Measurements from ENCODE around the gene MND1. TPM values are rescaled to one million over a fixed set of nuclear protein-coding genes. Genes with fewer than 3 reads are reported as not detected.
"Not testable (repeated sequence)": the region's sequence is repeated elsewhere in the genome, so short reads cannot be mapped to it uniquely, and the experiment has no call there.

Gene MND1
- total and polyA plus RNA-seq, 7 donors = 0.12 to 1.4 (median 0.40) TPM; not detected in 3

DNA sequence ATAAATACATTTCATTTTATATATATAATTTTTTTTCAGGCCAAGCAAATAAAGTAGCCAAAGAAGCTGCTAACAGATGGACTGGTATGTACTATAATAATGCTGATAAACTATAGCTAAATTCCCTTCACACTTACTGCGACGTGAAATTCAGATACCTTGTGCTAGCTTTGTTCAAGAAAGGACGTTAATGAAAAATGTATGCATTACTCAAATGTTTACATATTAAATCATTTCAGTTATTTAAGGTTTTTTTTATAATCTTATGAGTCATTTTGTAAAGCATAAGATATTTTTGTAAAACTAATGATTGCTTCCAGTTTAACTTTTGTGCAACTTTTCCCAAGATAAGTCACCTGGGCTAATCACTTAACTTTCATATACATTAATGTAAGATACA, 64.4 kb downstream of the MND1 start:
- intact Hi-C loops (cut with DNase I) = no loop called here
- WGBS, 3 donors = 91 to 95% (median 94%) methylated on average over 3 of the region's 3 CpGs
- no peaks in the 10 kb centered on the region for H3K27me3 ChIP-seq (ENCODE audit: insufficient read depth in 3 of 3, low read length in 2 of 3)
- no peak overlapping the region for H3K4me3 ChIP-seq
- H3K9me3 ChIP-seq = no peaks in the 10 kb centered on the region
- no peak for DNase-seq
- no peak overlapping the region for H3K27ac ChIP-seq
- no peak for TF ChIP-seq CTCF (IDR thresholded peaks at IDR 0.05)
- no peak for ATAC-seq
- H3K36me3 ChIP-seq (ENCODE audit: insufficient read depth in 1 of 2, low read depth in 1 of 2) = no peaks in the 10 kb centered on the region
- H3K4me1 ChIP-seq = peaks cover 8% of the 10 kb centered on the region

- H3K27ac ChIP-seq = no peak overlapping the region
- intact Hi-C loops (cut with DNase I) = no loop called here
Observed at GRCh38 chr4:153409412-153409811, 64.9 kb downstream of the MND1 start.

DNA sequence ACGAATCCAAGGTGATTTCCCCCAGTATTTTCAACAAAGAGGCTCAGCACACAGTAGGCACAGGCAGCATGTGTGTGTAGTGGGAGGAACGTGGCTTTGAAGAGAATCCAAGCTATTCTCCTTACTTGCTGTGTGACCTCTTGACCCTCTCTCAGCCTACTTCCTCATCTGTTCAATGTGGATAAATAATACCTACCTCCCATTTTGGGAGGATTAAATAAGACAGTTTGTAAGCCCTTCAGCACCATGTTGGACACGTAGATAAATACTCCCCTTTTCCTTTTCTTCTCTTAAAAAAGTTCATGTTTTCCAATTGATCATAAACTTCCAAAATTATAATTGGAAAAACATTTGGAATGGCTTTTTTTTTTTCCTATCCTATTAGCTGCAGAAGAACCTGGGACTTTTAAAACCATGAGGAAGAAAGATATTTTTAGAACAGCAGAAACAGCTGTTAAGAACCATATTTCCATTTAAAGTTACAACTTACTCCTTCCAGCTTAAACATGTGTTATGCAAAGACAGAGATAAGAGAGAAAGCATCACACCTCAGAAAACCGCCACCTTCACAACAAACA, 65.5 kb downstream of the MND1 start:
- H3K4me3 ChIP-seq = no peak overlapping the region
- H3K27ac ChIP-seq = no peak overlapping the region
- DNase-seq (no peak), ATAC-seq (no peak)
- H3K4me1 ChIP-seq = peaks cover 8% of the 10 kb centered on the region
- no peak for TF ChIP-seq CTCF (IDR thresholded peaks at IDR 0.05)
- no peaks in the 10 kb centered on the region for H3K9me3 ChIP-seq
- no peaks in the 10 kb centered on the region for H3K36me3 ChIP-seq (ENCODE audit: insufficient read depth in 1 of 2, low read depth in 1 of 2)
- intact Hi-C loops (cut with DNase I) = no loop called here
- H3K27me3 ChIP-seq (ENCODE audit: insufficient read depth in 3 of 3, low read length in 2 of 3) = no peaks in the 10 kb centered on the region
- WGBS, 3 donors = 49 to 66% (median 52%) methylated on average over 4 of the region's 4 CpGs

More at GRCh38 chr4:153409412-153409811, 64.9 kb downstream of the MND1 start:
- peaks cover 8% of the 10 kb centered on the region for H3K4me1 ChIP-seq
- DNase-seq (no peak), ATAC-seq (no peak)
- H3K9me3 ChIP-seq = no peaks in the 10 kb centered on the region
- no peaks in the 10 kb centered on the region for H3K36me3 ChIP-seq (ENCODE audit: insufficient read depth in 1 of 2, low read depth in 1 of 2)
- no peak overlapping the region for H3K4me3 ChIP-seq
- no peak for TF ChIP-seq CTCF (IDR thresholded peaks at IDR 0.05)
- no peaks in the 10 kb centered on the region for H3K27me3 ChIP-seq (ENCODE audit: insufficient read depth in 3 of 3, low read length in 2 of 3)
- 45 to 70% (median 54%) methylated on average over 2 of the region's 2 CpGs for WGBS, 3 donors

DNA sequence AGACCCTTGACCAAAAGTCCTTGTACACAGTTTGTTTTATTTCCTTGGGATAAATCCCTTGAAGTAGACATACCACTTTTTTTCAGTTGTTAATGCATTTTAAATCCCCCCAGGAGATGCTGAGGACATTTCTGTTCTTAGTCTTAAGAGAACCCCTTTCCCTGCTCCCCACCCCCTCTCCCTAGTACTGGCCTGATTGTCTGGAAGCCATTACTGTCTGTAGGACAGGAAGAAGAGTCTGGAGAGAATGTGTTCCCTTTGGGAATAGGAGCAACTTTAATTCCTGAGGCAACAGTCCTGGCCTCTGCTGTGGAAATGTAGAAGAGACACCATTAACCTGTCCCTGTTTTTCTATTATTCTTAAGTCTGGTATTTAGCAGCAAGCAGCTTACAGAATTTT, 69.4 kb downstream of the MND1 start:
- Histone ChIP-seq H3K27ac (no peak overlapping the region), H3K4me1 (peaks cover 8% of the 10 kb centered on the region), H3K4me3 (no peak overlapping the region), H3K27me3 (ENCODE audit: insufficient read depth in 3 of 3, low read length in 2 of 3) (no peaks in the 10 kb centered on the region), H3K9me3 (no peaks in the 10 kb centered on the region), H3K36me3 (ENCODE audit: insufficient read depth in 1 of 2, low read depth in 1 of 2) (no peaks in the 10 kb centered on the region)
- no peak for DNase-seq
- intact Hi-C loops (cut with DNase I) = no loop called here
- TF ChIP-seq CTCF (IDR thresholded peaks at IDR 0.05) = no peak
- ATAC-seq = no peak

GRCh38 chr4:153416456-153416855, 72.0 kb downstream of the MND1 start:
- ATAC-seq; H3K4me1 ChIP-seq; DNase-seq; H3K9me3 ChIP-seq; H3K27me3 ChIP-seq (ENCODE audit: insufficient read depth in 3 of 3, low read length in 2 of 3); H3K4me3 ChIP-seq; H3K27ac ChIP-seq; H3K36me3 ChIP-seq (ENCODE audit: insufficient read depth in 1 of 2, low read depth in 1 of 2); intact Hi-C loops (cut with DNase I): not testable (repeated sequence)
- WGBS, 3 donors = 83 to 95% (median 91%) methylated on average over 6 to 8 of the region's 8 CpGs

All from psoas muscle (tissue), 8 donors.